Natural killer cell treated with Interleukin-12 subunit alpha and Interleukin-12 subunit beta and Interleukin-15 and Interleukin-18, amount 100 ng/mL, for 72 hours (primary cell): Measurements from ENCODE around the gene TGM4. TPM values are rescaled to one million over a fixed set of nuclear protein-coding genes. Genes with fewer than 3 reads are reported as not detected.
"Not testable (repeated sequence)": the region's sequence is repeated elsewhere in the genome, so short reads cannot be mapped to it uniquely, and the experiment has no call there.

Experiments
- ATAC-seq, 2 donors: fragments of 150-1000 bp; cut with Tn5 transposase in 1 of 2; sonication (Bioruptor Pico), chemical (Tn5 transposase) in 1 of 2; 2 replicates each; pipeline ENCODE4 v1.10.0; 2021
- DNase-seq: peaks from one replicate; pipeline ENCODE4 v3.0.0; 2022; ENCODE audit warnings: low spot score
- H3K27ac Mint-ChIP-seq, 2 donors: 1 replicate in 1 of 2; 2 replicates in 1 of 2; pipeline ENCODE4 v1.8.0; 2022; ENCODE audit warnings: mixed read lengths in 2 of 2, mild to moderate bottlenecking in 1 of 2, moderate library complexity in 1 of 2
- H3K27me3 Mint-ChIP-seq, 2 donors: 1 replicate in 1 of 2; 2 replicates in 1 of 2; pipeline ENCODE4 v1.8.0; 2022; ENCODE audit warnings: mixed read lengths in 2 of 2
- H3K36me3 Mint-ChIP-seq: one replicate; pipeline ENCODE4 v1.8.0; 2022; ENCODE audit warnings: mixed read lengths
- H3K4me1 Mint-ChIP-seq, 2 donors: 1 replicate in 1 of 2; 2 replicates in 1 of 2; pipeline ENCODE4 v1.8.0; 2022; ENCODE audit warnings: low read depth in 2 of 2, mixed read lengths in 2 of 2, mild to moderate bottlenecking in 1 of 2
- H3K4me3 Mint-ChIP-seq: one replicate; pipeline ENCODE4 v1.8.0; 2022; ENCODE audit warnings: mixed read lengths
- H3K9me3 Mint-ChIP-seq: 2 replicates; pipeline ENCODE4 v1.8.0; 2022; ENCODE audit warnings: mixed read lengths
- total RNA-seq, 2 donors: library from RNA; stranded (reverse); gene quantifications; one replicate each; pipeline ENCODE4 v1.2.3, GENCODE V29; 2022

TGM4 gene
- not detected for total RNA-seq

GRCh38 chr3:44874308-44874707 is at the start of gene TGM4:
Gene TGM4 (plus strand): TSS chr3:44874608. CDS start chr3:44874679, 71 bp downstream.
- Mint-ChIP-seq H3K36me3 (no peaks in the 10 kb centered on the region), H3K4me3 (no peak within 1 kb of the TSS), H3K27ac (no peak within 1 kb of the TSS), H3K4me1 (no peaks in the 10 kb centered on the region), H3K9me3 (no peaks in the 10 kb centered on the region), H3K27me3 (peaks cover 10 to 21% of the 10 kb centered on the region in 2 donors)
- ATAC-seq (no peak), DNase-seq (no peak)

- H3K36me3 Mint-ChIP-seq: peaks cover 6% of the 10 kb centered on the region
- DNase-seq: no peak
- H3K4me1 Mint-ChIP-seq: no peaks in the 10 kb centered on the region
- H3K27ac Mint-ChIP-seq: peak overlapping the region in 1 of 2 donors; percentile 61
- H3K4me3 Mint-ChIP-seq: no peak overlapping the region
- H3K27me3 Mint-ChIP-seq: no peaks in the 10 kb centered on the region
- no peak for ATAC-seq
- H3K9me3 Mint-ChIP-seq: no peaks in the 10 kb centered on the region
These were observed 49.0 kb upstream of the TGM4 start for GRCh38 chr3:44825264-44825925.

- Mint-ChIP-seq H3K4me1 (no peaks in the 10 kb centered on the region), H3K27ac (no peak overlapping the region), H3K4me3 (no peak overlapping the region), H3K36me3 (peaks cover 6% of the 10 kb centered on the region), H3K27me3 (no peaks in the 10 kb centered on the region), H3K9me3 (no peaks in the 10 kb centered on the region)
- DNase-seq (no peak), ATAC-seq (no peak)
These were observed 47.2 kb upstream of the TGM4 start for GRCh38 chr3:44827196-44827595.

GRCh38 chr3:44831232-44831631 is 43.2 kb upstream of the TGM4 start:
- Mint-ChIP-seq H3K27ac (no peak overlapping the region), H3K4me1 (no peaks in the 10 kb centered on the region), H3K36me3 (peaks cover 7% of the 10 kb centered on the region), H3K27me3 (no peaks in the 10 kb centered on the region), H3K9me3 (no peaks in the 10 kb centered on the region), H3K4me3 (no peak overlapping the region)
- ATAC-seq (no peak), DNase-seq (no peak)

- Mint-ChIP-seq H3K27me3 (no peaks in the 10 kb centered on the region), H3K36me3 (peaks cover 15% of the 10 kb centered on the region), H3K27ac (no peak overlapping the region), H3K9me3 (peaks cover 6% of the 10 kb centered on the region), H3K4me3 (no peak overlapping the region), H3K4me1 (no peaks in the 10 kb centered on the region)
- DNase-seq: no peak
- no peak for ATAC-seq
These were observed 42.4 kb upstream of the TGM4 start for GRCh38 chr3:44832032-44832431.

- no peak for DNase-seq
- ATAC-seq: no peak
- peaks cover 17% of the 10 kb centered on the region for H3K36me3 Mint-ChIP-seq
- no peaks in the 10 kb centered on the region for H3K4me1 Mint-ChIP-seq
- no peaks in the 10 kb centered on the region for H3K27me3 Mint-ChIP-seq
- H3K27ac Mint-ChIP-seq: no peak overlapping the region
- no peak overlapping the region for H3K4me3 Mint-ChIP-seq
- H3K9me3 Mint-ChIP-seq: peaks cover 6% of the 10 kb centered on the region
These were observed 41.4 kb upstream of the TGM4 start for GRCh38 chr3:44832965-44833364.

- Mint-ChIP-seq H3K4me1 (no peaks in the 10 kb centered on the region), H3K27ac (no peak overlapping the region), H3K27me3 (no peaks in the 10 kb centered on the region), H3K4me3 (no peak overlapping the region), H3K36me3 (peaks cover 17% of the 10 kb centered on the region), H3K9me3 (peaks cover 6% of the 10 kb centered on the region)
- ATAC-seq: no peak
- DNase-seq: no peak
These were observed 41.0 kb upstream of the TGM4 start for GRCh38 chr3:44833394-44833793.

- no peaks in the 10 kb centered on the region for H3K4me1 Mint-ChIP-seq
- peaks cover 6% of the 10 kb centered on the region for H3K9me3 Mint-ChIP-seq
- H3K36me3 Mint-ChIP-seq: peaks cover 17% of the 10 kb centered on the region
- no peaks in the 10 kb centered on the region for H3K27me3 Mint-ChIP-seq
- no peak overlapping the region for H3K4me3 Mint-ChIP-seq
- H3K27ac Mint-ChIP-seq: no peak overlapping the region
- DNase-seq: no peak
- ATAC-seq: no peak
These were observed 38.7 kb upstream of the TGM4 start for GRCh38 chr3:44835684-44836083.

GRCh38 chr3:44842376-44842775 is 32.0 kb upstream of the TGM4 start:
- DNase-seq (no peak), ATAC-seq (no peak)
- Mint-ChIP-seq H3K9me3 (no peaks in the 10 kb centered on the region), H3K27ac (no peak overlapping the region), H3K36me3 (peaks cover 9% of the 10 kb centered on the region), H3K27me3 (no peaks in the 10 kb centered on the region), H3K4me1 (no peaks in the 10 kb centered on the region), H3K4me3 (no peak overlapping the region)

- H3K4me3 Mint-ChIP-seq: no peak overlapping the region
- H3K27ac Mint-ChIP-seq: no peak overlapping the region
- DNase-seq (no peak), ATAC-seq (no peak)
- peaks cover 9% of the 10 kb centered on the region for H3K36me3 Mint-ChIP-seq
- no peaks in the 10 kb centered on the region for H3K27me3 Mint-ChIP-seq
- no peaks in the 10 kb centered on the region for H3K9me3 Mint-ChIP-seq
- no peaks in the 10 kb centered on the region for H3K4me1 Mint-ChIP-seq
These were observed 28.6 kb upstream of the TGM4 start for GRCh38 chr3:44845528-44846520.

GRCh38 chr3:44848634-44849033 is 25.8 kb upstream of the TGM4 start:
- ATAC-seq (no peak), DNase-seq (no peak)
- H3K36me3 Mint-ChIP-seq: peaks cover 16% of the 10 kb centered on the region
- no peaks in the 10 kb centered on the region for H3K4me1 Mint-ChIP-seq
- no peak overlapping the region for H3K4me3 Mint-ChIP-seq
- H3K27me3 Mint-ChIP-seq: no peaks in the 10 kb centered on the region
- H3K27ac Mint-ChIP-seq: no peak overlapping the region
- no peaks in the 10 kb centered on the region for H3K9me3 Mint-ChIP-seq

GRCh38 chr3:44856663-44857062 is 17.7 kb upstream of the TGM4 start:
- not testable (repeated sequence) for H3K4me1 Mint-ChIP-seq, ATAC-seq, H3K27me3 Mint-ChIP-seq, H3K9me3 Mint-ChIP-seq, H3K4me3 Mint-ChIP-seq, DNase-seq, H3K36me3 Mint-ChIP-seq, H3K27ac Mint-ChIP-seq

GRCh38 chr3:44860117-44860516 is 14.3 kb upstream of the TGM4 start:
- H3K36me3 Mint-ChIP-seq: no peaks in the 10 kb centered on the region

More at GRCh38 chr3:44860117-44860516, 14.3 kb upstream of the TGM4 start:
- Mint-ChIP-seq H3K4me3 (no peak overlapping the region), H3K9me3 (no peaks in the 10 kb centered on the region), H3K27me3 (no peaks in the 10 kb centered on the region), H3K4me1 (peaks cover 6 to 11% of the 10 kb centered on the region in 2 donors), H3K27ac (no peak overlapping the region)
- ATAC-seq (no peak), DNase-seq (no peak)
